ENCODE results near the gene CALN1.

- no peak for TF ChIP-seq CTCF (optimal IDR thresholded peaks at IDR 0.05 in 1 of 3, IDR thresholded peaks at IDR 0.05 in 1 of 3, conservative IDR thresholded peaks at IDR 0.05 in 1 of 3; ENCODE audit: extremely low read depth in 1 of 3, insufficient read depth in 2 of 3, low read length in 3 of 3)
- TF ChIP-seq EZH2 (IDR thresholded peaks at IDR 0.05; ENCODE audit: low read length) = no peak
These were observed 74.6 kb downstream of the CALN1 start for GRCh38 chr7:72337390-72338167.
